Natural killer cell treated with Interleukin-12 subunit alpha and Interleukin-12 subunit beta and Interleukin-15 and Interleukin-18, amount 100 ng/mL, for 72 hours (primary cell): ENCODE measurements around the gene NDEL1. TPM values are rescaled to one million over a fixed set of nuclear protein-coding genes. Genes with fewer than 3 reads are reported as not detected.

ENCODE experiments used
- ATAC-seq, 2 donors: fragments of 150-1000 bp; cut with Tn5 transposase in 1 of 2; sonication (Bioruptor Pico), chemical (Tn5 transposase) in 1 of 2; 2 replicates each; pipeline ENCODE4 v1.10.0; 2021
- DNase-seq: peaks from one replicate; pipeline ENCODE4 v3.0.0; 2022; ENCODE audit warnings: low spot score
- H3K27ac Mint-ChIP-seq, 2 donors: 1 replicate in 1 of 2; 2 replicates in 1 of 2; pipeline ENCODE4 v1.8.0; 2022; ENCODE audit warnings: mixed read lengths in 2 of 2, mild to moderate bottlenecking in 1 of 2, moderate library complexity in 1 of 2
- H3K27me3 Mint-ChIP-seq, 2 donors: 1 replicate in 1 of 2; 2 replicates in 1 of 2; pipeline ENCODE4 v1.8.0; 2022; ENCODE audit warnings: mixed read lengths in 2 of 2
- H3K36me3 Mint-ChIP-seq: one replicate; pipeline ENCODE4 v1.8.0; 2022; ENCODE audit warnings: mixed read lengths
- H3K4me1 Mint-ChIP-seq, 2 donors: 1 replicate in 1 of 2; 2 replicates in 1 of 2; pipeline ENCODE4 v1.8.0; 2022; ENCODE audit warnings: low read depth in 2 of 2, mixed read lengths in 2 of 2, mild to moderate bottlenecking in 1 of 2
- H3K4me3 Mint-ChIP-seq: one replicate; pipeline ENCODE4 v1.8.0; 2022; ENCODE audit warnings: mixed read lengths
- H3K9me3 Mint-ChIP-seq: 2 replicates; pipeline ENCODE4 v1.8.0; 2022; ENCODE audit warnings: mixed read lengths
- total RNA-seq, 2 donors: library from RNA; stranded (reverse); gene quantifications; one replicate each; pipeline ENCODE4 v1.2.3, GENCODE V29; 2022

NDEL1 gene
- total RNA-seq, 2 donors from 2014 or later: 94.9 to 101 TPM

GRCh38 chr17:8480011-8480976 is 44.6 kb downstream of the NDEL1 start:
- ATAC-seq: no peak
- H3K36me3 Mint-ChIP-seq: peaks cover 18% of the 10 kb centered on the region
- no peaks in the 10 kb centered on the region for H3K27me3 Mint-ChIP-seq
- no peak overlapping the region for H3K4me3 Mint-ChIP-seq
- no peak overlapping the region for H3K27ac Mint-ChIP-seq
- no peak for DNase-seq
- H3K9me3 Mint-ChIP-seq: no peaks in the 10 kb centered on the region
- no peaks in the 10 kb centered on the region for H3K4me1 Mint-ChIP-seq

GRCh38 chr17:8481089-8481488 is 45.4 kb downstream of the NDEL1 start:
- H3K27ac Mint-ChIP-seq: no peak overlapping the region
- ATAC-seq (no peak), DNase-seq (no peak)
- H3K27me3 Mint-ChIP-seq: no peaks in the 10 kb centered on the region
- no peaks in the 10 kb centered on the region for H3K4me1 Mint-ChIP-seq
- H3K36me3 Mint-ChIP-seq: peaks cover 23% of the 10 kb centered on the region
- H3K4me3 Mint-ChIP-seq: no peak overlapping the region
- H3K9me3 Mint-ChIP-seq: no peaks in the 10 kb centered on the region

- no peak for ATAC-seq
- no peak for DNase-seq
- Mint-ChIP-seq H3K4me3 (no peak overlapping the region), H3K36me3 (peaks cover 23% of the 10 kb centered on the region), H3K4me1 (no peaks in the 10 kb centered on the region), H3K27me3 (no peaks in the 10 kb centered on the region), H3K27ac (no peak overlapping the region), H3K9me3 (no peaks in the 10 kb centered on the region)
Measured at GRCh38 chr17:8481703-8482102, 46.0 kb downstream of the NDEL1 start.

- no peak for DNase-seq
- no peaks in the 10 kb centered on the region for H3K27me3 Mint-ChIP-seq
Measured at GRCh38 chr17:8482546-8482945, 46.9 kb downstream of the NDEL1 start.

GRCh38 chr17:8484465-8484864 is 48.8 kb downstream of the NDEL1 start:
- Mint-ChIP-seq H3K27me3 (no peaks in the 10 kb centered on the region), H3K4me1 (no peaks in the 10 kb centered on the region), H3K9me3 (no peaks in the 10 kb centered on the region), H3K4me3 (no peak overlapping the region), H3K27ac (no peak overlapping the region), H3K36me3 (peaks cover 23% of the 10 kb centered on the region)
- ATAC-seq (no peak), DNase-seq (no peak)

More at GRCh38 chr17:8482546-8482945, 46.9 kb downstream of the NDEL1 start:
- Mint-ChIP-seq H3K9me3 (no peaks in the 10 kb centered on the region), H3K4me1 (no peaks in the 10 kb centered on the region), H3K27ac (no peak overlapping the region), H3K36me3 (peaks cover 23% of the 10 kb centered on the region), H3K4me3 (no peak overlapping the region)
- no peak for ATAC-seq

GRCh38 chr17:8485491-8485890 is 49.8 kb downstream of the NDEL1 start:
- no peak for DNase-seq

GRCh38 chr17:8487130-8487645 is 51.5 kb downstream of the NDEL1 start:
- DNase-seq: no peak
- ATAC-seq: no peak
- no peak overlapping the region for H3K27ac Mint-ChIP-seq
- no peak overlapping the region for H3K4me3 Mint-ChIP-seq
- H3K27me3 Mint-ChIP-seq: no peaks in the 10 kb centered on the region
- H3K4me1 Mint-ChIP-seq: no peaks in the 10 kb centered on the region
- peaks cover 23% of the 10 kb centered on the region for H3K36me3 Mint-ChIP-seq
- no peaks in the 10 kb centered on the region for H3K9me3 Mint-ChIP-seq

More at GRCh38 chr17:8485491-8485890, 49.8 kb downstream of the NDEL1 start:
- ATAC-seq: no peak
- H3K27ac Mint-ChIP-seq: no peak overlapping the region
- no peaks in the 10 kb centered on the region for H3K9me3 Mint-ChIP-seq
- no peaks in the 10 kb centered on the region for H3K4me1 Mint-ChIP-seq
- peaks cover 23% of the 10 kb centered on the region for H3K36me3 Mint-ChIP-seq
- H3K27me3 Mint-ChIP-seq: no peaks in the 10 kb centered on the region
- no peak overlapping the region for H3K4me3 Mint-ChIP-seq

- ATAC-seq (peak in 1 of 2 donors; percentile 15), DNase-seq (no peak)
- Mint-ChIP-seq H3K4me3 (no peak overlapping the region), H3K36me3 (peaks cover 21% of the 10 kb centered on the region), H3K4me1 (no peaks in the 10 kb centered on the region), H3K27ac (no peak overlapping the region), H3K9me3 (no peaks in the 10 kb centered on the region), H3K27me3 (no peaks in the 10 kb centered on the region)
Measured at GRCh38 chr17:8487743-8488142, 52.1 kb downstream of the NDEL1 start.

GRCh38 chr17:8488491-8488890 is 52.8 kb downstream of the NDEL1 start:
- Mint-ChIP-seq H3K9me3 (no peaks in the 10 kb centered on the region), H3K27ac (no peak overlapping the region), H3K27me3 (no peaks in the 10 kb centered on the region), H3K4me1 (no peaks in the 10 kb centered on the region), H3K36me3 (peaks cover 14% of the 10 kb centered on the region), H3K4me3 (no peak overlapping the region)
- no peak for DNase-seq
- peak in 1 of 2 donors; percentile 20 for ATAC-seq

GRCh38 chr17:8488901-8489300 is 53.2 kb downstream of the NDEL1 start:
- Mint-ChIP-seq H3K36me3 (peaks cover 11% of the 10 kb centered on the region), H3K4me3 (no peak overlapping the region), H3K4me1 (no peaks in the 10 kb centered on the region), H3K27me3 (no peaks in the 10 kb centered on the region), H3K27ac (no peak overlapping the region), H3K9me3 (no peaks in the 10 kb centered on the region)
- ATAC-seq (no peak), DNase-seq (no peak)

- H3K27ac Mint-ChIP-seq: no peak overlapping the region
- no peaks in the 10 kb centered on the region for H3K9me3 Mint-ChIP-seq
- H3K27me3 Mint-ChIP-seq: no peaks in the 10 kb centered on the region
- no peak overlapping the region for H3K4me3 Mint-ChIP-seq
- H3K4me1 Mint-ChIP-seq: no peaks in the 10 kb centered on the region
- ATAC-seq (no peak), DNase-seq (no peak)
- H3K36me3 Mint-ChIP-seq: peaks cover 6% of the 10 kb centered on the region
Measured at GRCh38 chr17:8489841-8490240, 54.2 kb downstream of the NDEL1 start.

GRCh38 chr17:8490256-8491023 is 54.8 kb downstream of the NDEL1 start:
- Mint-ChIP-seq H3K9me3 (no peaks in the 10 kb centered on the region), H3K27ac (no peak overlapping the region), H3K27me3 (no peaks in the 10 kb centered on the region), H3K4me3 (no peak overlapping the region), H3K4me1 (no peaks in the 10 kb centered on the region), H3K36me3 (peaks cover 5% of the 10 kb centered on the region)
- DNase-seq (no peak), ATAC-seq (no peak)

GRCh38 chr17:8492121-8492520 is 56.4 kb downstream of the NDEL1 start:
- H3K9me3 Mint-ChIP-seq: no peaks in the 10 kb centered on the region
- ATAC-seq (no peak), DNase-seq (no peak)
- no peaks in the 10 kb centered on the region for H3K4me1 Mint-ChIP-seq
- no peak overlapping the region for H3K4me3 Mint-ChIP-seq
- H3K36me3 Mint-ChIP-seq: no peaks in the 10 kb centered on the region
- no peak overlapping the region for H3K27ac Mint-ChIP-seq
- H3K27me3 Mint-ChIP-seq: no peaks in the 10 kb centered on the region

GRCh38 chr17:8494021-8494420 is 58.3 kb downstream of the NDEL1 start:
- ATAC-seq: no peak
- H3K27ac Mint-ChIP-seq: no peak overlapping the region
- no peak for DNase-seq
- no peaks in the 10 kb centered on the region for H3K9me3 Mint-ChIP-seq
- H3K4me1 Mint-ChIP-seq: no peaks in the 10 kb centered on the region
- H3K36me3 Mint-ChIP-seq: no peaks in the 10 kb centered on the region
- no peak overlapping the region for H3K4me3 Mint-ChIP-seq
- H3K27me3 Mint-ChIP-seq: no peaks in the 10 kb centered on the region
